HepG2 (cell line): Measurements from ENCODE around the gene PXT1. TPM values are rescaled to one million over a fixed set of nuclear protein-coding genes. Genes with fewer than 3 reads are reported as not detected.
A peak's percentile ranks its signal among the peaks of the same experiment; 100 is the strongest.

Experiments used
- ARID4A ChIP-seq: sonication (generic); formaldehyde crosslinking; IDR thresholded peaks from 2 replicates; pipeline ENCODE4 v1.5.0; 2020; ENCODE audit warnings: mild to moderate bottlenecking, missing genetic modification reagents, borderline replicate concordance
- CBFB ChIP-seq: sonication (generic); formaldehyde crosslinking; IDR thresholded peaks from 2 replicates; pipeline ENCODE4 v1.4.0; 2020; ENCODE audit warnings: missing genetic modification reagents
- CREB1 ChIP-seq, 2 experiments: fragments of 450-650 bp in 1 of 2; IDR thresholded peaks; 2 replicates each; pipeline ENCODE4 v1.6.1; 2016 to 2017; ENCODE audit warnings: control low read depth in 1 of 2, mild to moderate bottlenecking in 1 of 2, missing compliant biosample characterization in 1 of 2, missing genetic modification characterization in 1 of 2
- NFKB2 ChIP-seq: sonication (generic); formaldehyde crosslinking; IDR thresholded peaks from 2 replicates; pipeline ENCODE4 v1.4.0; 2020; ENCODE audit warnings: missing genetic modification reagents, borderline replicate concordance
- PRDM10 ChIP-seq: sonication (generic); formaldehyde crosslinking; IDR thresholded peaks from 2 replicates; pipeline ENCODE4 v1.4.0; 2020; ENCODE audit warnings: low read depth, missing genetic modification reagents
- SIX1 ChIP-seq: sonication (generic); formaldehyde crosslinking; IDR thresholded peaks from 2 replicates; pipeline ENCODE4 v1.4.0; 2020; ENCODE audit warnings: missing genetic modification reagents, borderline replicate concordance
- THRA ChIP-seq: sonication (generic); formaldehyde crosslinking; IDR thresholded peaks from 2 replicates; pipeline ENCODE4 v1.4.0; 2020; ENCODE audit warnings: missing genetic modification reagents, borderline replicate concordance
- TOPORS ChIP-seq: sonication (generic); formaldehyde crosslinking; IDR thresholded peaks from 2 replicates; pipeline ENCODE4 v1.8.0; 2023; ENCODE audit warnings: mild to moderate bottlenecking, missing genetic modification reagents
- ZBTB8A ChIP-seq: sonication (generic); formaldehyde crosslinking; IDR thresholded peaks from 2 replicates; pipeline ENCODE4 v1.4.0; 2020; ENCODE audit warnings: mild to moderate bottlenecking, low read depth, missing genetic modification reagents, borderline replicate concordance
- ZNF431 ChIP-seq: sonication (generic); formaldehyde crosslinking; IDR thresholded peaks from 2 replicates; pipeline ENCODE4 v1.9.0; 2022; ENCODE audit warnings: missing genetic modification reagents, low read depth, mild to moderate bottlenecking, borderline replicate concordance
- ZNF557 ChIP-seq: sonication (generic); formaldehyde crosslinking; IDR thresholded peaks from 2 replicates; pipeline ENCODE4 v1.4.0; 2020; ENCODE audit warnings: missing genetic modification reagents
- ZNF577 ChIP-seq: sonication (generic); formaldehyde crosslinking; IDR thresholded peaks from 2 replicates; pipeline ENCODE4 v1.4.0; 2020; ENCODE audit warnings: mild to moderate bottlenecking, low read depth, missing genetic modification reagents, borderline replicate concordance
- polyA plus RNA-seq, 8 experiments: library from polyadenylated mRNA; depleted of rRNA in 3 of 8; stranded (reverse) in 7 of 8; unstranded in 1 of 8; fragments of >200 nt; fragmentation: Illumina TruSeq in 4 of 8; extraction: Trizol in 4 of 8; gene quantifications; 2 replicates each; pipeline versions ENCODE4 v1.2.1 to v1.2.3, GENCODE V29; 2011 to 2016; ENCODE audit warnings: low read depth in 4 of 8, missing spikeins in 1 of 8, mixed read lengths in 1 of 8; ENCODE audit not compliant: insufficient read depth in 1 of 8
- total RNA-seq, 5 experiments: library from RNA; depleted of rRNA; stranded (reverse); fragments of >200 nt; fragmentation: Illumina TruSeq; extraction: Trizol; gene quantifications; 2 replicates each; pipeline ENCODE4 v1.2.3, GENCODE V29; 2016; ENCODE audit warnings: low read depth in 1 of 5
- TF ChIP-seq, protein P1 (sequence below): sonication (generic); formaldehyde crosslinking; IDR thresholded peaks from 2 replicates; pipeline ENCODE4 v1.5.1; 2020; ENCODE audit warnings: mild to moderate bottlenecking, missing genetic modification reagents, borderline replicate concordance

The PXT1 gene
- total and polyA plus RNA-seq, 2 of the 13 experiments (the other 11 are each of a cell fraction or from before 2014, with no cell fraction given): 0.04 TPM; not detected in 1

GRCh38 chr6:36441307-36441894 is 1.3 kb downstream of the PXT1 start (continued):
- TF ChIP-seq, protein P1, sequence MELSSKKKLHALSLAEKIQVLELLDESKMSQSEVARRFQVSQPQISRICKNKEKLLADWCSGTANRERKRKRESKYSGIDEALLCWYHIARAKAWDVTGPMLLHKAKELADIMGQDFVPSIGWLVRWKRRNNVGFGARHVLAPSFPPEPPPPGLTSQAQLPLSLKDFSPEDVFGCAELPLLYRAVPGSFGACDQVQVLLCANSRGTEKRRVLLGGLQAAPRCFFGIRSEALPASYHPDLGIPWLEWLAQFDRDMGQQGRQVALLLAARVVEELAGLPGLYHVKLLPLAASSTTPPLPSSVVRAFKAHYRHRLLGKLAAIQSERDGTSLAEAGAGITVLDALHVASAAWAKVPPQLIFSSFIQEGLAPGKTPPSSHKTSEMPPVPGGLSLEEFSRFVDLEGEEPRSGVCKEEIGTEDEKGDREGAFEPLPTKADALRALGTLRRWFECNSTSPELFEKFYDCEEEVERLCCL (CRISPR knock-in tag): no peak
- TF ChIP-seq CREB1 (IDR thresholded peaks at IDR 0.05) (peak; percentile 94), CREB1 (CRISPR knock-in tag; IDR thresholded peaks at IDR 0.05) (peak; percentile 95), ZNF557 (CRISPR knock-in tag) (no peak), SIX1 (CRISPR knock-in tag) (peak; percentile 50; the same call in 1 of the 2 replicates), CBFB (CRISPR knock-in tag) (no peak), ZBTB8A (no peak), ARID4A (peak; percentile 46; the same call in 1 of the 2 replicates), ZNF577 (CRISPR knock-in tag) (no peak), PRDM10 (CRISPR knock-in tag) (peak; percentile 81; the same call in 1 of the 2 replicates), TOPORS (CRISPR knock-in tag) (no peak), ZNF431 (CRISPR knock-in tag) (no peak; the same call in 1 of the 2 replicates), NFKB2 (CRISPR knock-in tag) (no peak), THRA (CRISPR knock-in tag) (peak; percentile 41; the same call in 1 of the 2 replicates)
